ENCODE measurements around the gene CHMP4B. TPM values are rescaled to one million over a fixed set of nuclear protein-coding genes. Genes with fewer than 3 reads are reported as not detected.

CHMP4B gene
- total and polyA plus RNA-seq, 2 donors = 39.9 to 130 TPM

DNA sequence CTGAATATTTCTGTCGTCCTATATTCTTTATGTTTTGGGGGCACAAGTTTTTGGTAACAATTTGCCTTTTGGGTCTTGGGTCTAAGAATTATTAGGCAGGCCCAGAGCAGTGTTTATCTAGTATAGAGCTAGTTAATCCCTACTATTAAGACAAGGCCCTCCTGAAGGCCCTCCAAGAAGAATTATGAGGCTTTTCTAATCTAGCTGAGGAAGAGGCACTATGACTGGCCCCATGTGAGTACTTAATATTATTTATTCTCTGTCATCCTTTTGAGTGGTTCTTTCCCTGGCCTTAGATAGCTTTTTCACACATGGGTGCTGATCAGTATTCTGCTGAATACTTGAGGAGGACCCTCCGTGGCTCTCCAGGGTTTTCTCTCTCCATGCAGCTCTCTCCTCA lies 25.1 kb downstream of the CHMP4B start:
- Histone ChIP-seq H3K27me3 (ENCODE audit: control insufficient read depth in 2 of 2, insufficient read depth in 1 of 2, low read length in 1 of 2) (no peaks in the 10 kb centered on the region), H3K9me3 (ENCODE audit: control insufficient read depth in 2 of 2, insufficient read depth in 1 of 2, low read length in 1 of 2) (no peaks in the 10 kb centered on the region), H3K4me3 (ENCODE audit: low read length in 2 of 2) (no peak overlapping the region), H3K36me3 (ENCODE audit: control insufficient read depth in 2 of 2, insufficient read depth in 2 of 2, low read length in 1 of 2) (peaks cover 9 to 14% of the 10 kb centered on the region in 2 donors), H3K4me1 (ENCODE audit: control insufficient read depth in 2 of 2, insufficient read depth in 2 of 2, low read length in 2 of 2) (peaks cover 43 to 47% of the 10 kb centered on the region in 2 donors), H3K27ac (ENCODE audit: low read depth in 1 of 2, low read length in 1 of 2) (no peak overlapping the region)
- DNase-seq (ENCODE audit: low read depth in 6 of 9, low spot score in 9 of 9) = no peak
- 98% methylated on average over 2 of the region's 2 CpGs for WGBS

- DNase-seq (ENCODE audit: low read depth in 6 of 9, low spot score in 9 of 9) = peak in 1 of 9 donors; percentile 39
- H3K27me3 ChIP-seq (ENCODE audit: control insufficient read depth in 2 of 2, insufficient read depth in 1 of 2, low read length in 1 of 2) = no peaks in the 10 kb centered on the region
- peak overlapping the region; percentile 61 to 67 for H3K27ac ChIP-seq (ENCODE audit: low read depth in 1 of 2, low read length in 1 of 2)
- H3K4me3 ChIP-seq (ENCODE audit: low read length in 2 of 2) = no peak overlapping the region
- WGBS = 84% methylated on average over 5 of the region's 5 CpGs
- no peaks in the 10 kb centered on the region for H3K9me3 ChIP-seq (ENCODE audit: control insufficient read depth in 2 of 2, insufficient read depth in 1 of 2, low read length in 1 of 2)
- H3K4me1 ChIP-seq (ENCODE audit: control insufficient read depth in 2 of 2, insufficient read depth in 2 of 2, low read length in 2 of 2) = peaks cover 53 to 56% of the 10 kb centered on the region in 2 donors
- H3K36me3 ChIP-seq (ENCODE audit: control insufficient read depth in 2 of 2, insufficient read depth in 2 of 2, low read length in 1 of 2) = peaks cover 3 to 8% of the 10 kb centered on the region in 2 donors
Measured at GRCh38 chr20:33837096-33837830, 26.1 kb downstream of the CHMP4B start.

- DNase-seq (ENCODE audit: low read depth in 6 of 9, low spot score in 9 of 9) = peak in 1 of 9 donors; percentile 50
- 87% methylated on average over 8 of the region's 8 CpGs for WGBS
- Histone ChIP-seq H3K4me3 (ENCODE audit: low read length in 2 of 2) (no peak overlapping the region), H3K27me3 (ENCODE audit: control insufficient read depth in 2 of 2, insufficient read depth in 1 of 2, low read length in 1 of 2) (no peaks in the 10 kb centered on the region), H3K36me3 (ENCODE audit: control insufficient read depth in 2 of 2, insufficient read depth in 2 of 2, low read length in 1 of 2) (peaks cover under 1 to 3% of the 10 kb centered on the region in 2 donors), H3K27ac (ENCODE audit: low read depth in 1 of 2, low read length in 1 of 2) (peak overlapping the region; percentile 36 to 78), H3K9me3 (ENCODE audit: control insufficient read depth in 2 of 2, insufficient read depth in 1 of 2, low read length in 1 of 2) (no peaks in the 10 kb centered on the region), H3K4me1 (ENCODE audit: control insufficient read depth in 2 of 2, insufficient read depth in 2 of 2, low read length in 2 of 2) (peaks cover 60 to 64% of the 10 kb centered on the region in 2 donors)
Measured at GRCh38 chr20:33838035-33838864, 27.1 kb downstream of the CHMP4B start.

DNA sequence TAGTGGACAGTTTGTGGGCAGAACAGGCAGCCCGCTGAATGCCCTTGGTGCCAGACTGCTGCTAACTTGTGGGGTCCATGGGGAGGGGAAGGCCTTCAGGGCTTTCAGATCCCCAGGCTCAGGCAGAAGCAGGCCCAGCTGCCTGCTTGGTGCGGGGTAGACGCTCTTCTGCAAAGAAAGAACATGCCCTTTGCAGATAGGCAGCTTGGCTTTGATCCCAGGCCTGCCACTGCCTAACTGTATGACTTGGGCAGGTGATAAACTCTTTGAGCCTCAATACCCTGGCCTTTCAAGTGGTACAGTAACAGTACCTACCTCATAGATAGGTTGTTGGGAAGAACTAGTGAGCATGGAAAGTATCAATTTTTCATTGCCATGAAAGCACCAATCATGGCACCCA lies 28.4 kb downstream of the CHMP4B start:
- 22% methylated on average over 3 of the region's 3 CpGs for WGBS
- peak in 3 of 9 donors; percentile 58 to 75 (median 60) for DNase-seq (ENCODE audit: low read depth in 6 of 9, low spot score in 9 of 9)
- Histone ChIP-seq H3K27ac (ENCODE audit: low read depth in 1 of 2, low read length in 1 of 2) (peak overlapping the region; percentile 64 to 78), H3K36me3 (ENCODE audit: control insufficient read depth in 2 of 2, insufficient read depth in 2 of 2, low read length in 1 of 2) (peaks cover 0 to 3% of the 10 kb centered on the region in 2 donors), H3K4me1 (ENCODE audit: control insufficient read depth in 2 of 2, insufficient read depth in 2 of 2, low read length in 2 of 2) (peaks cover 70 to 75% of the 10 kb centered on the region in 2 donors), H3K27me3 (ENCODE audit: control insufficient read depth in 2 of 2, insufficient read depth in 1 of 2, low read length in 1 of 2) (no peaks in the 10 kb centered on the region), H3K9me3 (ENCODE audit: control insufficient read depth in 2 of 2, insufficient read depth in 1 of 2, low read length in 1 of 2) (no peaks in the 10 kb centered on the region), H3K4me3 (ENCODE audit: low read length in 2 of 2) (no peak overlapping the region)

- no peaks in the 10 kb centered on the region for H3K27me3 ChIP-seq (ENCODE audit: control insufficient read depth in 2 of 2, insufficient read depth in 1 of 2, low read length in 1 of 2)
- no peak for DNase-seq (ENCODE audit: low read depth in 6 of 9, low spot score in 9 of 9)
- no peaks in the 10 kb centered on the region for H3K9me3 ChIP-seq (ENCODE audit: control insufficient read depth in 2 of 2, insufficient read depth in 1 of 2, low read length in 1 of 2)
- H3K4me1 ChIP-seq (ENCODE audit: control insufficient read depth in 2 of 2, insufficient read depth in 2 of 2, low read length in 2 of 2) = peaks cover 70 to 75% of the 10 kb centered on the region in 2 donors
- H3K4me3 ChIP-seq (ENCODE audit: low read length in 2 of 2) = no peak overlapping the region
- H3K27ac ChIP-seq (ENCODE audit: low read depth in 1 of 2, low read length in 1 of 2) = peak overlapping the region; percentile 64 to 78
- no peaks in the 10 kb centered on the region for H3K36me3 ChIP-seq (ENCODE audit: control insufficient read depth in 2 of 2, insufficient read depth in 2 of 2, low read length in 1 of 2)
- WGBS = 95% methylated on average over 7 of the region's 7 CpGs
Measured at GRCh38 chr20:33840160-33840559, 29.0 kb downstream of the CHMP4B start.

DNA sequence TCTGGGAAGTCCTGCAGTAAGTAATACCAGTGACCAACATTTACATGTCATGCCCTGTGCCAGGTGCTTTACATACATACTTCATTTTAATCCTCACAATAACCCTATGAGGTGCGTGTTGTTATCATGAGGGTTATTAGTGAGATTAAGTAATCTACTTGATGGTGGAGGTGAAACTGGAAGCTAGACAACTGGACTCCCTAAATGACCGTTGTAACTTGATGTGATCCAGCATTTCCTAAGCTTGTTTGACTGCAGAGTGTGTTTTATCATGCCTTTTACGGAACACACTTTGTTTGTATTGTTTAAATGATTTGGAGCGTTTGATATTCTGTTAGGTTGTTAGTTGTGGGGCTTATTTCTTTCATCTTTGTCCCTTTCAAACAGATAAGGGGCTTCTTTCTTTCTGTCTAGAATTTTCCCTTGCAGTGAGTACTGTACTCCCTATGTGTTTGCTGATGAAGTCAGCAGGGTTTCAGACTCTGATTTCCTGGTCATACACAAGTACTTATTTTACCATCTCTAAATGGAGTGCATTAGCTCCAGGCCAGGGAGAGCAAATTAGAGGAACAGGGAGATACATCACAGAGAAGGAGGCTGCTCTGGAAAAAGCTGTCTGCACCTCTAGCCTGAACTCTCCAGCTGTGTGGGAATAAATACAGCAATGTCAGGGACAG lies 29.7 kb downstream of the CHMP4B start:
- no peak for DNase-seq (ENCODE audit: low read depth in 6 of 9, low spot score in 9 of 9)
- Histone ChIP-seq H3K27ac (ENCODE audit: low read depth in 1 of 2, low read length in 1 of 2) (peak overlapping the region in 1 of 2 donors; percentile 43), H3K27me3 (ENCODE audit: control insufficient read depth in 2 of 2, insufficient read depth in 1 of 2, low read length in 1 of 2) (no peaks in the 10 kb centered on the region), H3K9me3 (ENCODE audit: control insufficient read depth in 2 of 2, insufficient read depth in 1 of 2, low read length in 1 of 2) (no peaks in the 10 kb centered on the region), H3K36me3 (ENCODE audit: control insufficient read depth in 2 of 2, insufficient read depth in 2 of 2, low read length in 1 of 2) (no peaks in the 10 kb centered on the region), H3K4me1 (ENCODE audit: control insufficient read depth in 2 of 2, insufficient read depth in 2 of 2, low read length in 2 of 2) (peaks cover 70 to 80% of the 10 kb centered on the region in 2 donors), H3K4me3 (ENCODE audit: low read length in 2 of 2) (no peak overlapping the region)
- 84% methylated on average over 4 of the region's 4 CpGs for WGBS

DNA sequence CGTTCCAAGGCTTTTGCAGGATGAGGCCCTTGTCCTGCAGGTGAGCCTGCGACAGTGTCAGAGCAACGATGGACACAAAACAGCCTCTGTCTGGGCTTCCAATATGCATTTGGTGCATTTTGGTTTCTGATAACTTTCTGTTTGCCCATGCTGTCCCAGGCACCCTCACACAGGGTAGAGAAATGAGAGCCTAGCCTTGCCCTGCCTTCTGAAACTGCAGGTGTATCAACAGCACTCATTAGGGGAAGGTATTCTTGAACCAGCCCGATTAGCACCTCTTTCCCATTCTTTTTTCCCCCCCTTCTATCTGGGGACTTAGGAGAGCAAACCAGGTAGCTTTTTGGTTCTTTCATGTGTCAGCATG lies 30.3 kb downstream of the CHMP4B start:
- Histone ChIP-seq H3K9me3 (ENCODE audit: control insufficient read depth in 2 of 2, insufficient read depth in 1 of 2, low read length in 1 of 2) (no peaks in the 10 kb centered on the region), H3K27ac (ENCODE audit: low read depth in 1 of 2, low read length in 1 of 2) (peak overlapping the region; percentile 2 to 43), H3K4me3 (ENCODE audit: low read length in 2 of 2) (no peak overlapping the region), H3K27me3 (ENCODE audit: control insufficient read depth in 2 of 2, insufficient read depth in 1 of 2, low read length in 1 of 2) (no peaks in the 10 kb centered on the region), H3K4me1 (ENCODE audit: control insufficient read depth in 2 of 2, insufficient read depth in 2 of 2, low read length in 2 of 2) (peaks cover 71 to 84% of the 10 kb centered on the region in 2 donors), H3K36me3 (ENCODE audit: control insufficient read depth in 2 of 2, insufficient read depth in 2 of 2, low read length in 1 of 2) (peaks cover 0 to 1% of the 10 kb centered on the region in 2 donors)
- DNase-seq (ENCODE audit: low read depth in 6 of 9, low spot score in 9 of 9) = no peak
- WGBS = 98% methylated on average over 4 of the region's 4 CpGs

- H3K4me1 ChIP-seq (ENCODE audit: control insufficient read depth in 2 of 2, insufficient read depth in 2 of 2, low read length in 2 of 2) = peaks cover 75 to 84% of the 10 kb centered on the region in 2 donors
- no peak overlapping the region for H3K4me3 ChIP-seq (ENCODE audit: low read length in 2 of 2)
- peak overlapping the region; percentile 26 for H3K27ac ChIP-seq (ENCODE audit: low read depth in 1 of 2, low read length in 1 of 2)
- no peaks in the 10 kb centered on the region for H3K9me3 ChIP-seq (ENCODE audit: control insufficient read depth in 2 of 2, insufficient read depth in 1 of 2, low read length in 1 of 2)
- WGBS = 91% methylated on average over 3 of the region's 3 CpGs
- peaks cover 0 to 2% of the 10 kb centered on the region in 2 donors for H3K36me3 ChIP-seq (ENCODE audit: control insufficient read depth in 2 of 2, insufficient read depth in 2 of 2, low read length in 1 of 2)
- DNase-seq (ENCODE audit: low read depth in 6 of 9, low spot score in 9 of 9) = no peak
- H3K27me3 ChIP-seq (ENCODE audit: control insufficient read depth in 2 of 2, insufficient read depth in 1 of 2, low read length in 1 of 2) = no peaks in the 10 kb centered on the region
Measured at GRCh38 chr20:33842346-33842745, 31.2 kb downstream of the CHMP4B start.
